Transverse colon (tissue), 4 donors: ENCODE data around the gene VWA8. TPM values are rescaled to one million over a fixed set of nuclear protein-coding genes. Genes with fewer than 3 reads are reported as not detected.

Experiments
- DNase-seq: peaks from one replicate; pipeline ENCODE4 v3.0.0-alpha.2; 2019
- H3K27ac ChIP-seq, 4 donors: fragments of 200-600 bp; sonication (generic); 2 replicates each; pipeline ENCODE4 v1.5.1; 2016 to 2018; ENCODE audit warnings: inconsistent platforms in 4 of 4
- H3K27me3 ChIP-seq: fragments of 200-600 bp; sonication (generic); 2 replicates; pipeline ENCODE4 v1.5.1; 2017; ENCODE audit warnings: inconsistent platforms
- H3K36me3 ChIP-seq, 4 donors: fragments of 200-600 bp; sonication (generic); 2 replicates each; pipeline ENCODE4 v1.5.1; 2017 to 2019; ENCODE audit warnings: inconsistent platforms in 4 of 4
- H3K4me1 ChIP-seq, 4 donors: fragments of 200-600 bp; sonication (generic); 2 replicates each; pipeline ENCODE4 v1.5.1; 2017 to 2020; ENCODE audit warnings: inconsistent platforms in 4 of 4
- H3K4me3 ChIP-seq, 4 donors: fragments of 200-600 bp; sonication (generic); 1 replicate in 1 of 4; 2 replicates in 3 of 4; pipeline versions ENCODE4 v1.5.1 to v1.6.1; 2017 to 2019; ENCODE audit warnings: inconsistent platforms in 4 of 4
- H3K9me3 ChIP-seq, 2 donors: fragments of 200-600 bp; sonication (generic); 2 replicates each; pipeline ENCODE4 v1.5.1; 2017 to 2019; ENCODE audit warnings: inconsistent platforms in 2 of 2
- CTCF ChIP-seq, 5 experiments: fragments of 200-600 bp in 3 of 5; fragments of 450-650 bp in 2 of 5; sonication (generic) in 3 of 5; IDR thresholded peaks; 1 replicate in 2 of 5; 2 replicates in 3 of 5; pipeline ENCODE4 v1.5.1; 2016 to 2017; ENCODE audit warnings: antibody characterized with exemption in 5 of 5, inconsistent platforms in 3 of 5, mild to moderate bottlenecking in 2 of 5, moderate library complexity in 1 of 5
- EP300 ChIP-seq: sonication (generic); formaldehyde crosslinking; IDR thresholded peaks from one replicate; pipeline ENCODE4 v1.6.1; 2017; ENCODE audit warnings: antibody characterized with exemption, low read depth
- POLR2A ChIP-seq: fragments of 450-650 bp; IDR thresholded peaks from one replicate; pipeline ENCODE4 v1.6.1; 2016; ENCODE audit warnings: antibody characterized with exemption, mild to moderate bottlenecking, moderate library complexity
- POLR2AphosphoS5 ChIP-seq, 3 donors: sonication (generic); formaldehyde crosslinking; IDR thresholded peaks; one replicate each; pipeline ENCODE4 v1.6.1; 2016; ENCODE audit warnings: antibody characterized with exemption in 3 of 3
- WGBS, 2 donors: methylation state at CpG; one replicate each; pipeline ENCODE4 v1.1.5; 2018; ENCODE audit warnings: low coverage in 1 of 2; 5-methylcytosine and 5-hydroxymethylcytosine counted together
- in situ Hi-C, 4 donors: fragments of 200-750 bp; cut with MboI; loops; one replicate each; pipeline versions ENCODE4 v1.15.0 to v1.15.1; 2017; ENCODE audit warnings: low sequenced_read_pairs in 3 of 4, low pct_ligation_motif_present in 1 of 4, low pct_unique_long_range_greater_than_20kb in 1 of 4
- intact Hi-C: fragments of 100-400 bp; cut with DNase I; formaldehyde crosslinking; loops from one replicate; pipeline ENCODE4 v1.15.1; 2023; ENCODE audit warnings: low total_unique reads
- total RNA-seq, 4 donors: library from RNA; depleted of rRNA; stranded (reverse); fragments of >200 nt; gene quantifications; one replicate each; pipeline ENCODE4 v1.1.0, GENCODE V29; 2016

The VWA8 gene
- total RNA-seq, 4 donors from 2014 or later: 12.7 to 65.1 (median 35.0) TPM

DNA sequence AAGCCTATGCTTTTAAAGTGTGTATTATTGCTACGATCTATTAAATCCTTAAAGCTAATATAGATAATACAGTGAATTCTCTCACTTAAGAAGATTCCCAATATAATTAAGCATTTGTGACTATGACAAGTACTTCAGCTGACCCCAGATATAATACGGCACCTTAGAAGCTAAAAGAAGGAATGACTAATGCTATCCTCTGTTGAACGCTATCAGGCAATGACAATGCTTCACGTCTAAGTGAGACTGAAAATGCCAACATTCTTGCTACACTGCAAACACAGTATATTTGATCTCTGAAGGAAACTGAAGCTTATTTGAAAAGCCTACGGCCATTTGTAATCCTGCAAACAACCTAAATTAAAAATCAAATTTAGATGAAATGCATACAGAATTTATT is 19.7 kb downstream of the VWA8 start:
- H3K4me3 ChIP-seq: no peak overlapping the region
- H3K27me3 ChIP-seq: no peaks in the 10 kb centered on the region
- intact Hi-C loops: no loop called here
- in situ Hi-C loops: no loop called here
- DNase-seq: no peak
- TF ChIP-seq POLR2AphosphoS5 (IDR thresholded peaks at IDR 0.05): no peak
- no peak for TF ChIP-seq CTCF (IDR thresholded peaks at IDR 0.05)
- TF ChIP-seq EP300: no peak
- no peak for TF ChIP-seq POLR2A
- no peaks in the 10 kb centered on the region for H3K4me1 ChIP-seq
- H3K27ac ChIP-seq: no peak overlapping the region
- WGBS, 2 donors: 88 to 94% methylated on average over 3 to 5 of the region's 5 CpGs
- peaks cover 0 to 7% (median 0%) of the 10 kb centered on the region in 4 donors for H3K36me3 ChIP-seq
- H3K9me3 ChIP-seq: peaks cover 6 to 8% of the 10 kb centered on the region in 2 donors

DNA sequence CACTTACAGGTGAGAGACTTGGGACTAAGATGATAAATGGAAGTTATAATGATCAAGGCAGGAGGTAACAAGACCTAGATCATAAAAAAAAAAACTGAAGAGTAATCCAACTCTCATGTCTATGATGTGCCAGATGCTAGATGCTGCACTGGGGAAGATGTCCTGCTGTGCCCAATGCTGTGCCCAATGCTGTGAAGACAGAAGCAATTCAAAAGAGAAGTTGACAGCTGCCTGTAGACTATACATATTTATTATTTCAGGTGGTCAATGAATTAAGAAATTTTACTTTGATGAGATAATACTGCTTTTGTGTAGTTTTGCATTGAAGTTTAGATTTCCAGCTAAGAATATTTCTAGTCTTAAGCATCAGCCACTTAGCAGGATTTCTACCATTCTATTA is 21.5 kb downstream of the VWA8 start:
- in situ Hi-C loops: no loop called here
- Histone ChIP-seq H3K9me3 (no peaks in the 10 kb centered on the region), H3K36me3 (peaks cover 0 to 4% (median 0%) of the 10 kb centered on the region in 4 donors), H3K4me3 (no peak overlapping the region), H3K27ac (no peak overlapping the region), H3K4me1 (peaks cover 0 to 3% (median 0%) of the 10 kb centered on the region in 4 donors), H3K27me3 (no peaks in the 10 kb centered on the region)
- intact Hi-C loops: no loop called here
- DNase-seq: no peak
- TF ChIP-seq POLR2A (no peak), EP300 (no peak), CTCF (IDR thresholded peaks at IDR 0.05) (no peak), POLR2AphosphoS5 (IDR thresholded peaks at IDR 0.05) (no peak)

GRCh38 chr13:41938918-41939317 is 22.0 kb downstream of the VWA8 start:
- in situ Hi-C loops (no loop called here), intact Hi-C loops (no loop called here)
- Histone ChIP-seq H3K9me3 (no peaks in the 10 kb centered on the region), H3K27me3 (no peaks in the 10 kb centered on the region), H3K27ac (no peak overlapping the region), H3K4me3 (no peak overlapping the region), H3K4me1 (peaks cover 0 to 3% (median 0%) of the 10 kb centered on the region in 4 donors), H3K36me3 (peaks cover 0 to 8% (median 0%) of the 10 kb centered on the region in 4 donors)
- 62 to 79% methylated on average over 1 of the region's 1 CpG for WGBS, 2 donors
- DNase-seq: no peak
- no peak for TF ChIP-seq EP300
- TF ChIP-seq POLR2AphosphoS5 (IDR thresholded peaks at IDR 0.05): no peak
- no peak for TF ChIP-seq POLR2A
- TF ChIP-seq CTCF (IDR thresholded peaks at IDR 0.05): no peak

DNA sequence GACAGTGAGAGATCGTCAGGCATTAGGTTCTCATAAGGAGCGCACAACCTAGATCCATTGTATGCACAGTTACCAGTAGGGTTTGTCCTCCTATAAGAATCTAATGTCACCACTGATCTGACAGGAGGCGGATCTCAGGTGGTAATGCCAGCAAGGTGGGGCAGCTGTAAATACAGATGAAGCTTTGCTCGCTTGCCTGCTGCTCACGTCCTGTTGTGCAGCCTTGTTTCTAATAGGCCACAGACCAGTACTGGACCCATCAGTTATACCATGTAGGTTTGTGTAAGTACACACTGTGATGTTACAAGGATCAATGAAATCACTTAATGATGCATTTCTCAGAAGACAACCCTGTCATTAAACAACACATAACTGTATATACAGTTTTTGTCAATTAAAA is 23.5 kb downstream of the VWA8 start:
- in situ Hi-C loops (no loop called here), intact Hi-C loops (no loop called here)
- Histone ChIP-seq H3K27ac (no peak overlapping the region), H3K9me3 (no peaks in the 10 kb centered on the region), H3K4me1 (peaks cover 0 to 3% (median 0%) of the 10 kb centered on the region in 4 donors), H3K36me3 (peaks cover 0 to 8% (median 0%) of the 10 kb centered on the region in 4 donors), H3K27me3 (no peaks in the 10 kb centered on the region), H3K4me3 (no peak overlapping the region)
- no peak for DNase-seq
- no peak for TF ChIP-seq POLR2AphosphoS5 (IDR thresholded peaks at IDR 0.05)
- TF ChIP-seq POLR2A: no peak
- TF ChIP-seq EP300: no peak
- TF ChIP-seq CTCF (IDR thresholded peaks at IDR 0.05): no peak
- 89 to 97% methylated on average over 3 to 5 of the region's 5 CpGs for WGBS, 2 donors
